SK-N-SH (cell line): Measurements from ENCODE around the gene SNRNP25. TPM values are rescaled to one million over a fixed set of nuclear protein-coding genes. Genes with fewer than 3 reads are reported as not detected.
A peak's percentile ranks its signal among the peaks of the same experiment; 100 is the strongest.
"Not testable (repeated sequence)": the region's sequence is repeated elsewhere in the genome, so short reads cannot be mapped to it uniquely, and the experiment has no call there.

ENCODE experiments used
- CTCF ChIA-PET: fragments of 300-600, 350-600 bp; formaldehyde crosslinking; extraction: SDS; loops from one replicate; lab custom pipeline; 2021; lab: Yijun Ruan, JAX
- POLR2A ChIA-PET: fragments of 350-600 bp; sonication (Branson Sonifier 250); formaldehyde crosslinking; extraction: SDS; loops from one replicate; lab custom pipeline; 2020; ENCODE audit warnings: antibody characterized with exemption, inconsistent platforms; lab: Yijun Ruan, JAX
- DNase-seq: peaks from one replicate; pipeline ENCODE4 v3.0.0; 2012
- H2AFZ ChIP-seq: fragments of 200-600 bp; sonication (generic); 2 replicates; pipeline ENCODE4 v1.8.1; 2016; ENCODE audit warnings: antibody characterized with exemption, mild to moderate bottlenecking, low read depth
- H3F3A ChIP-seq: fragments of 200-600 bp; sonication (generic); replicated peaks from 2 replicates; pipeline ENCODE3; 2016; ENCODE audit warnings: antibody characterized with exemption, mild to moderate bottlenecking; ENCODE audit not compliant: insufficient read depth
- H3K27ac ChIP-seq, 2 experiments: fragments of 200-500 bp in 1 of 2; fragments of 200-600 bp in 1 of 2; sonication (Bioruptor generic) in 1 of 2; sonication (generic), shearing (Covaris generic) in 1 of 2; 2 replicates each; pipeline versions ENCODE4 v1.5.1 to v1.6.1; 2014 to 2016; ENCODE audit warnings: low read depth in 2 of 2, inconsistent platforms in 1 of 2, low read length in 1 of 2, mild to moderate bottlenecking in 1 of 2, mixed read lengths in 1 of 2
- H3K27me3 ChIP-seq: fragments of 200-600 bp; sonication (generic), shearing (Covaris generic); 2 replicates; pipeline ENCODE4 v1.6.1; 2016; ENCODE audit warnings: mixed run types; ENCODE audit not compliant: insufficient read depth
- H3K36me3 ChIP-seq, 2 experiments: fragments of 200-500 bp in 1 of 2; fragments of 200-600 bp in 1 of 2; sonication (Bioruptor generic) in 1 of 2; sonication (generic) in 1 of 2; replicated peaks in 1 of 2; 2 replicates each; pipeline versions ENCODE3 to v1.5.1; 2014 to 2016; ENCODE audit warnings: low read length in 1 of 2, mild to moderate bottlenecking in 1 of 2; ENCODE audit not compliant: insufficient read depth in 2 of 2, control insufficient read depth in 1 of 2
- H3K4me1 ChIP-seq, 2 experiments: fragments of 200-500 bp in 1 of 2; fragments of 200-600 bp in 1 of 2; sonication (Bioruptor generic) in 1 of 2; sonication (generic), shearing (Covaris generic) in 1 of 2; 2 replicates each; pipeline versions ENCODE4 v1.5.1 to v1.6.1; 2014 to 2016; ENCODE audit warnings: low read depth in 1 of 2, low read length in 1 of 2, mixed run types in 1 of 2; ENCODE audit not compliant: insufficient read depth in 2 of 2, control insufficient read depth in 1 of 2
- H3K4me2 ChIP-seq: fragments of 200-600 bp; sonication (generic), shearing (Covaris generic); 2 replicates; pipeline ENCODE4 v1.6.1; 2017; ENCODE audit warnings: mixed run types
- H3K4me3 ChIP-seq, 2 experiments: fragments of 200-500 bp in 1 of 2; fragments of 200-600 bp in 1 of 2; sonication (Bioruptor generic) in 1 of 2; sonication (generic), shearing (Covaris generic) in 1 of 2; 2 replicates each; pipeline versions ENCODE4 v1.5.1 to v1.8.1; 2014 to 2016; ENCODE audit warnings: low read depth in 2 of 2, inconsistent platforms in 1 of 2, low read length in 1 of 2, mild to moderate bottlenecking in 1 of 2, mixed read lengths in 1 of 2, moderate library complexity in 1 of 2
- H3K79me2 ChIP-seq: fragments of 200-600 bp; sonication (generic); 2 replicates; pipeline ENCODE4 v1.8.1; 2017; ENCODE audit warnings: mild to moderate bottlenecking; ENCODE audit not compliant: insufficient read depth
- H3K9ac ChIP-seq: fragments of 200-600 bp; sonication (generic); 2 replicates; pipeline ENCODE4 v1.6.1; 2017; ENCODE audit warnings: mixed run types
- H3K9me2 ChIP-seq: fragments of 200-600 bp; sonication (generic); 2 replicates; pipeline ENCODE4 v1.6.1; 2017; ENCODE audit warnings: mixed run types
- H3K9me3 ChIP-seq: fragments of 200-600 bp; sonication (generic); 2 replicates; pipeline ENCODE4 v1.6.1; 2017; ENCODE audit warnings: mixed run types, mild to moderate bottlenecking, moderate library complexity
- H4K20me1 ChIP-seq: fragments of 200-600 bp; sonication (generic); 2 replicates; pipeline ENCODE4 v1.6.1; 2017; ENCODE audit warnings: mild to moderate bottlenecking, mixed run types; ENCODE audit not compliant: insufficient read depth
- CTCF ChIP-seq: fragments of 200-600 bp; sonication (generic); IDR thresholded peaks from 2 replicates; pipeline ENCODE4 v1.6.1; 2017; ENCODE audit warnings: antibody characterized with exemption, mild to moderate bottlenecking, moderate library complexity
- RAD21 ChIP-seq: IDR thresholded peaks from 2 replicates; pipeline ENCODE4 v1.6.1; 2012; ENCODE audit warnings: mild to moderate bottlenecking, low read length
- SMC3 ChIP-seq: IDR thresholded peaks from 2 replicates; pipeline ENCODE4 v1.6.1; 2012; ENCODE audit warnings: low read depth, low read length, improper control_type of control experiment
- WGBS: methylation state at CpG from one replicate; pipeline ENCODE4 v1.1.6; 2017; ENCODE audit warnings: low lambda C conversion rate; 5-methylcytosine and 5-hydroxymethylcytosine counted together
- polyA plus RNA-seq, 3 experiments: library from polyadenylated mRNA; depleted of rRNA; stranded (reverse); fragments of >200 nt; gene quantifications; 2 replicates each; pipeline ENCODE4 v1.2.3, GENCODE V29; 2012

Gene SNRNP25
- polyA plus RNA-seq, 1 of the 3 experiments (the other 2 are of a cell fraction): 73.4 TPM

DNA sequence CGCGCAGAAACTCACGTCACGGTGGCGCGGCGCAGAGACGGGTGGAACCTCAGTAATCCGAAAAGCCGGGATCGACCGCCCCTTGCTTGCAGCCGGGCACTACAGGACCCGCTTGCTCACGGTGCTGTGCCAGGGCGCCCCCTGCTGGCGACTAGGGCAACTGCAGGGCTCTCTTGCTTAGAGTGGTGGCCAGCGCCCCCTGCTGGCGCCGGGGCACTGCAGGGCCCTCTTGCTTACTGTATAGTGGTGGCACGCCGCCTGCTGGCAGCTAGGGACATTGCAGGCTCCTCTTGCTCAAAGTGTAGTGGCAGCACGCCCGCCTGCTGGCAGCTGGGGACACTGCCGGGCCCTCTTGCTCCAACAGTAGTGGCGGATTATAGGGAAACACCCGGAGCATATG is 42.9 kb upstream of the SNRNP25 start:
- WGBS: 0% methylated on average over 2 of the region's 27 CpGs

DNA sequence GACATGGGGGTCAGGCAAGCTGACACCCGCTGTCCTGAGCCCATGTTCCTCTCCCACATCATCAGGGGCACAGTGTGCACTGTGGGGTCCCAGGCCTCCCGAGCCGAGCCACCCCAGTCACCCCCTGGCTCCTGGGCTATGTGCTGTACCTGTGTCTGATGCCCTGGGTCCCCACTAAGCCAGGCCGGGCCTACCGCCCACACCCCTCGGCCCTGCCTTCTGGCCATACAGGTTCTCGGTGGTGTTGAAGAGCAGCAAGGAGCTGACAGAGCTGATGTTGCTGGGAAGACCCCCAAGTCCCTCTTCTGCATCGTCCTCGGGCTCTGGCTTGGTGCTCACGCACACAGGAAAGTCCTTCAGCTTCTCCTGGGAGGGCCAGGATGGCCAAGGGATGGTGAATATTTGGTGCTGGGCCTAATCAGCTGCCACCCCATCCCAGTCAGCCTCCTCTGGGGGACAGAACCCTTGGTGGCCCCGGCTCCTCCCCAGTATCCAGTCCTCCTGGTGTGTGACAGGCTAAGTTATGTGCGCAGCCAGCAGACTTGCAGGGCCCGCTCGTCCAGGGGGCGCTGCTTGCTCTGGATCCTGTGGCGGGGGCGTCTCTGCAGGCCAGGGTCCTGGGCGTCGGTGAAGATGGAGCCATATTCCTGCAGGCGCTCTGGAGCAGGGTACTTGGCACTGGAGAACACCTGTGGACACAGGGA is 36.4 kb upstream of the SNRNP25 start:
- H4K20me1 ChIP-seq, H3K27me3 ChIP-seq, H3F3A ChIP-seq, H3K27ac ChIP-seq, H2AFZ ChIP-seq, H3K9me3 ChIP-seq, H3K9ac ChIP-seq, DNase-seq, H3K36me3 ChIP-seq, H3K4me2 ChIP-seq, H3K4me1 ChIP-seq, H3K4me3 ChIP-seq, H3K79me2 ChIP-seq, CTCF ChIA-PET, POLR2A ChIA-PET, H3K9me2 ChIP-seq: not testable (repeated sequence)
- WGBS: 79% methylated on average over 7 of the region's 20 CpGs

More for the DNA sequence above, 42.9 kb upstream of the SNRNP25 start:
- H3K4me3 ChIP-seq, H3K79me2 ChIP-seq, H3K9me2 ChIP-seq, H3K9me3 ChIP-seq, H3K4me1 ChIP-seq, CTCF ChIA-PET, H3K9ac ChIP-seq, DNase-seq, H3K4me2 ChIP-seq, H2AFZ ChIP-seq, H4K20me1 ChIP-seq, H3K27me3 ChIP-seq, H3F3A ChIP-seq, H3K27ac ChIP-seq, POLR2A ChIA-PET, H3K36me3 ChIP-seq: not testable (repeated sequence)
- TF ChIP-seq RAD21 (peak; percentile 39), CTCF (peak; percentile 57), SMC3 (peak; percentile 32)

- H3K36me3 ChIP-seq, H3K27ac ChIP-seq, H3F3A ChIP-seq, H3K79me2 ChIP-seq, H3K9me3 ChIP-seq, DNase-seq, H3K9ac ChIP-seq, H3K27me3 ChIP-seq, POLR2A ChIA-PET, H2AFZ ChIP-seq, H3K4me1 ChIP-seq, H3K9me2 ChIP-seq, H4K20me1 ChIP-seq, H3K4me2 ChIP-seq, CTCF ChIA-PET, H3K4me3 ChIP-seq: not testable (repeated sequence)
- 53% methylated on average over 11 of the region's 12 CpGs for WGBS
Measured at GRCh38 chr16:20886-21285, 32.7 kb upstream of the SNRNP25 start.

DNA sequence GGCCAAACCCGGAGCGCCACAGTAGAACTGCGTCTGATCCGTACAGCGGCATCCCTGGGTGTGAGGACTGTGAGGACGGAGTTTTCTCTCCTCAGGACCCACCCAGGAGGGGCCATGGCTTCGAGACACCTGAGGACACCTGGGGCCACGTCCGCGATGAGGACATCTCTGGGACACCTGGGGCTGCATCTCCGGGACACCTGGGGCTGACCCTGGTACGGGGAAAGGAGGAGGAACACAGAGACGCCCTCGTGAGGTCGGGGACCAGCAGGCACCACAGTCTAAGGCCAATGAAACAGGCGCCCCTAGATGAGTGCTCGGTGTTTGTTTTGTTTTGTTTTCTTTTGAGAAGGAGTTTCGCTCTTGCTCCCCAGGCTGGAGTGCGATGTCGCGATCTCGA is 29.5 kb upstream of the SNRNP25 start:
- not testable (repeated sequence) for H3F3A ChIP-seq

DNA sequence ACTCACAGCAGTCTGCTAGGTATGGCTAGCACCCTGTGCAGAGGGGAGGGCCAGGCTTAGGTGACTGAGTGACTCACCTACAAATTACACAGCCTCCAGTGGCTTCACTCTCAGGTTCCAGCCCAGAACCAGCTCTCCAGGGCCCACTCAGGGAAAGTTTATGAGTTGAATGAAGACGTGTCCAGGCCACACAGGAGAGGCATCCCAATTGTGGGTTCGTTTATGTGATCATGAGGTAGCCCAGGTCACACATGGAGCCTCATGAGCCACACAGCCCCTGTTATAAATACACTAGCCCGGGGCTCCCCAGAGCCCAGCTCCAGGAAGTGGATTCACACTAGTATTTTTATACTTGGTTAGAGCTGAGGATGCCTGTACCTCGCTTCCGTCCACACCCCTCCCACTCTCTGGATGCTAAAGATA is 27.7 kb upstream of the SNRNP25 start:
- WGBS: 6% methylated on average over 2 of the region's 5 CpGs
- H3K9me2 ChIP-seq: not testable (repeated sequence)

More for the DNA sequence above, 29.5 kb upstream of the SNRNP25 start:
- H3K4me1 ChIP-seq, H3K27ac ChIP-seq, H2AFZ ChIP-seq, DNase-seq, H3K9ac ChIP-seq, H4K20me1 ChIP-seq, CTCF ChIA-PET, POLR2A ChIA-PET, H3K4me3 ChIP-seq, H3K27me3 ChIP-seq, H3K79me2 ChIP-seq, H3K9me2 ChIP-seq, H3K36me3 ChIP-seq, H3K4me2 ChIP-seq, H3K9me3 ChIP-seq: not testable (repeated sequence)
- 97% methylated on average over 6 of the region's 22 CpGs for WGBS

DNA sequence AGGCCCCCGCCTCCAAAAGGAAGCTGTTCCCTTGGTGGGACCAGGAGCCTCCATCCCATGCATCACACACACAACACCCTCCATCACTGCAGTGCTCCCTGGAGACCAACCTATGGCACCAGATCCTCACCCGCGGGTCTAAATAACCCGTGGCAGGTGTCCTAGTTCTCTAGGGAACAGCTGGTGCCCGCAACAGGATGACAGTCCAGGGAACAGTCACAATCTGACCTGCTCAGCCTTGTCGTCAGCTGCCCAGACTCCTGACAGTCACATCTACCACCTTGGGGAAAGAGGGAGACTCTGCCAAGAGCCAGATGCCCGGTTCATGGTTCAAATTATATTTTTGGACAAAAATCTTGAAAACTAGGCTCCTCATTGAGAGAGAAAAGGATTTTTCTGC is 23.0 kb upstream of the SNRNP25 start:
- CTCF ChIA-PET, DNase-seq, H3K9ac ChIP-seq, H3K79me2 ChIP-seq, H4K20me1 ChIP-seq, H3K9me2 ChIP-seq, POLR2A ChIA-PET, H3K4me3 ChIP-seq, H3F3A ChIP-seq, H3K4me1 ChIP-seq, H3K27ac ChIP-seq, H3K36me3 ChIP-seq, H3K27me3 ChIP-seq, H3K9me3 ChIP-seq, H2AFZ ChIP-seq, H3K4me2 ChIP-seq: not testable (repeated sequence)
- 71% methylated on average over 1 of the region's 7 CpGs for WGBS

More for the DNA sequence above, 27.7 kb upstream of the SNRNP25 start:
- H3F3A ChIP-seq, DNase-seq, H3K4me1 ChIP-seq, H3K36me3 ChIP-seq, CTCF ChIA-PET, H3K4me2 ChIP-seq, H4K20me1 ChIP-seq, H3K9me3 ChIP-seq, H2AFZ ChIP-seq, H3K79me2 ChIP-seq, H3K27me3 ChIP-seq, H3K4me3 ChIP-seq, H3K9ac ChIP-seq, H3K27ac ChIP-seq, POLR2A ChIA-PET: not testable (repeated sequence)
